AG04449 (cell line): Measurements from ENCODE around the gene KANSL1.

Experiments used
- CTCF ChIA-PET: fragments of 350-600 bp; formaldehyde crosslinking; extraction: SDS; loops from one replicate; lab custom pipeline; 2021; ENCODE audit warnings: antibody characterized with exemption; lab: Yijun Ruan, JAX
- POLR2A ChIA-PET: fragments of 400-600, 350-600 bp; formaldehyde crosslinking; extraction: SDS; loops from one replicate; lab custom pipeline; 2020; ENCODE audit warnings: antibody characterized with exemption, inconsistent platforms; lab: Yijun Ruan, JAX
- DNase-seq: peaks from one replicate; pipeline ENCODE4 v3.0.0-alpha.2; 2010; ENCODE audit warnings: low read depth, low spot score
- H3K4me3 ChIP-seq: 2 replicates; pipeline ENCODE4 v1.5.1; 2011; ENCODE audit warnings: low read depth, mild to moderate bottlenecking, control low read depth, low read length
- TF ChIP-seq, protein P1 (sequence below): IDR thresholded peaks from one replicate; pipeline ENCODE4 v1.5.1; 2011; ENCODE audit warnings: mild to moderate bottlenecking, moderate library complexity, low read length, control low read depth, inconsistent platforms; ENCODE audit not compliant: insufficient read depth; ENCODE audit errors: missing control alignments

KANSL1 gene

DNA sequence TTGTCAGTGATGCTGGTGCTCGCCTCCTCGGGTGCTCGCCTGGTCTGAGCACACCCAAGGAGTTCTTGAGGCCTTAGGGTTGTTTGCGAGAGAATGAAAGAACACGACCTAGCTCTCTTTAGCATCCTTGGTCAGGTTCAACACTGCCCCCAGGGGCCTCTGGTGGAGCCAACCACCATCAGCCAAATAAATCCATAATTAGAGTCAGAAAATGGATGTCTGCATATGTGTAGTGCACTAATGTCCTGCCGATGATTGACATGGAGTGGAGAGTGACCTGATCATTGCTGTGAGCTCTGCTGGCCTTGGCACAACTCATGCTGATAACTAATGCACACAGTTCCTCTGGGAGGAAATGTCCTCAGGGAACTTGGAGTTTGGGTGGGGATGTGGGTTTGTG is 202.3 kb downstream of the KANSL1 start:
- ChIA-PET POLR2A (no interaction called here), CTCF (interaction anchor here (0.9 to 2.8 kb wide), 3 partner anchors 10 to 42 kb away, joined by 5 to 24 read pairs (median 6); no protein-coding TSS in a partner anchor)
- no peak overlapping the region for H3K4me3 ChIP-seq
- TF ChIP-seq, protein P1, sequence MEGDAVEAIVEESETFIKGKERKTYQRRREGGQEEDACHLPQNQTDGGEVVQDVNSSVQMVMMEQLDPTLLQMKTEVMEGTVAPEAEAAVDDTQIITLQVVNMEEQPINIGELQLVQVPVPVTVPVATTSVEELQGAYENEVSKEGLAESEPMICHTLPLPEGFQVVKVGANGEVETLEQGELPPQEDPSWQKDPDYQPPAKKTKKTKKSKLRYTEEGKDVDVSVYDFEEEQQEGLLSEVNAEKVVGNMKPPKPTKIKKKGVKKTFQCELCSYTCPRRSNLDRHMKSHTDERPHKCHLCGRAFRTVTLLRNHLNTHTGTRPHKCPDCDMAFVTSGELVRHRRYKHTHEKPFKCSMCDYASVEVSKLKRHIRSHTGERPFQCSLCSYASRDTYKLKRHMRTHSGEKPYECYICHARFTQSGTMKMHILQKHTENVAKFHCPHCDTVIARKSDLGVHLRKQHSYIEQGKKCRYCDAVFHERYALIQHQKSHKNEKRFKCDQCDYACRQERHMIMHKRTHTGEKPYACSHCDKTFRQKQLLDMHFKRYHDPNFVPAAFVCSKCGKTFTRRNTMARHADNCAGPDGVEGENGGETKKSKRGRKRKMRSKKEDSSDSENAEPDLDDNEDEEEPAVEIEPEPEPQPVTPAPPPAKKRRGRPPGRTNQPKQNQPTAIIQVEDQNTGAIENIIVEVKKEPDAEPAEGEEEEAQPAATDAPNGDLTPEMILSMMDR = no peak
- DNase-seq = no peak

DNA sequence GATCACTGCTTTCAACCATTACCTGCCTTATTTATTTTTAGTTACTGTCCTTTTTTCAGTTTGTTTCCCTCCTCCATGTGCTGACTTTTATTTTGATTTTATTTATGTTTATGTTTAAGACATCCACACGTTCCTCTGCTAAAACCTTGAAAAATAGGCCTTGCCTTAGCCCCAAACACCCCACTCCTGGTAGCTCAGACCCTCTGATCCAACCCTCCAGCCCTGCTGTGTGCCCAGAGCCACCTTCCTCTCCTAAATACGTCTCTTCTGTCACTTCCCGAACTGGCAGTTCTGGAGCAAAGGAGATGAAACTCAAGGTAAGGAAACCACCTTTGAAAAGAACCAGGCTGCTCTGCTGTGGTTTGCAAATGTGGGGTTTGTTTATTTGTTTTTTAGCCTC is 203.5 kb downstream of the KANSL1 start:
- POLR2A ChIA-PET = no interaction called here
- CTCF ChIA-PET = interaction anchor here (0.6 to 2.8 kb wide), 3 partner anchors 10 to 41 kb away, joined by 4 to 24 read pairs (median 6); no protein-coding TSS in a partner anchor

DNA sequence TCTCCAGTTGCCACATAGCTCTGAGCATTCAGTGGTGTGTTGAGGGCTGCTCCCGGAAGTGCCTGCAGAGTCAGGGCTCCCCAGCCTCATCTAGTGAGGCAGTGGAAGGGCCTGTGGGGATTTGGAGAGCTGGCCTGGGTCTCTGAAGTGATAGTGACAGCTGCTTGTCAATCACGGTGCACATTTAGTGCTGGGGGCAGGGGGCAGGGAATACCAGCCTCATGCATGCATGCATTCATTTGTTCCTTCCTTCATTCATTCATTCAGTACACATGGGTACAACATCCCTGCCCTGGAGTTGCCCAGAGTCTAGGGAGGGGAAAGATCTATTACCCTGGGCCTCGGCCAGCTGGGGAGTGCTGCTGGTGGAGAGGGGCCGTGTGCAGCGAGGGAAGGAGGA is 205.5 kb downstream of the KANSL1 start:
- no peak for DNase-seq
- no peak overlapping the region for H3K4me3 ChIP-seq
- TF ChIP-seq, protein P1 = no peak
- CTCF ChIA-PET = interaction anchor here (1.6 kb wide), 1 partner anchor 15 kb away, joined by 6 read pairs; no protein-coding TSS in a partner anchor
- POLR2A ChIA-PET = no interaction called here

More for the DNA sequence above, 203.5 kb downstream of the KANSL1 start:
- H3K4me3 ChIP-seq = no peak overlapping the region
- no peak for DNase-seq
- TF ChIP-seq, protein P1 = no peak

DNA sequence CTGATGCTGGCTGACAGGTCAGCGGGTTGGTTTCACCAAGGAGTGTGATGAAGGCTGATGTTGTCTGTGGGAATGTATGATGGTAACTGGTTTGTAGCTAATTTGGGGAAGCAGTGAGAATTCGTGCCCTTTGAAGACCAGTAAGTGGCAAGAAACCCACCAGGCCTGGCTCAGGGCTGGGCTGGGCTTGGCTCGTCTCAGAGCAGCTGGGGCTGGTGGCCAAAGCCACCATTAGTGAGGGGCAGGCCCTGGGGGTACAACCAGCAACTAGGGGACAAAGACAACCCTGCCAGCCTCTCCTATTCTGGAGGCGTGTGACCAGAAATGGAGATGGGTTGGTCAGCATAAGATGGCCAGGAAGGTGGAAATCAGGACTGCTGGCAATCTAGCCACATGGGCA is 207.2 kb downstream of the KANSL1 start:
- TF ChIP-seq, protein P1 = no peak
- no peak overlapping the region for H3K4me3 ChIP-seq
- DNase-seq = no peak
- ChIA-PET POLR2A (no interaction called here), CTCF (no interaction called here)

DNA sequence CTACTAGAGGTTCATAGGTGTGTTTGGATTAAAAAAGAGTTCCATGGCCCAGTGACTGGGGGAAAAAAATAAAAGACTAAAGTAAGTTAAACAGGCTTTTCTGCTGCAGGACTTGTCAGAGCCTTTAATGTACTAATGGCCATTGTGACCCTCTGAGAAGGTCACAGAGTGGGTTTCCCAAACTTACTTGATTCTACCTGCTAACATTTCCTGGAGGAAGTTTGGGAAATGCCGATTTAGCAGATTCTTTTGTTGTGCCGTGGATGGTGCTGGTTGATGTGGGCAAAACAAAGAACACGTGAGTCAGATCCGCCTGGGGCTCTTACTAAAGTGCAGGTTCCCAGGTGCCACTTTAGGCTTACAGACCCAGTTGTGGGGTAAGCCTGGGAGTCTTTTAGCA is 207.8 kb downstream of the KANSL1 start:
- POLR2A ChIA-PET = no interaction called here
- TF ChIP-seq, protein P1 = no peak
- CTCF ChIA-PET = no interaction called here
- no peak overlapping the region for H3K4me3 ChIP-seq
- DNase-seq = no peak

DNA sequence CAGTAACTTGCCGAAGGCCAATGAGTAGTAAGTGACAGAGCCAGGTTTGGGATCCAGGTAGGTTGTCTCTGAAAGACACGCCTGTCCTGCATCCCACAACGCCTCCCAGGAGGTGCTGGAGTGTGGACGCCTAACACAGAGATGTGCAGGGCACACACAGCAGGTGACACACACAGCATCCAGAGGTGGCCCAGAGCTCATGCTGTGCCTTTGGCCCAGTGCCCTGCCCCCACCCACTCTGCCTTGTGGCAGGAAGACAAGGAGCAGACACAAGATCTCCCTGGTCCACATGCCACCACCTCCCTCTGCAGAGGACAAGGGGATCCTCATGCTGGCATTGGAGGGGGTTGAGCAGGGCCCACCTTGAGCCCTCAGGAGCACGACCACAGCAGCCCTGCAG is 208.9 kb downstream of the KANSL1 start:
- ChIA-PET CTCF (interaction anchor here (1.0 kb wide), 1 partner anchor 17 kb away, joined by 3 read pairs; no protein-coding TSS in a partner anchor), POLR2A (no interaction called here)
- no peak for DNase-seq
- no peak overlapping the region for H3K4me3 ChIP-seq
- TF ChIP-seq, protein P1 = no peak
